PC-9 (cell line): ENCODE data around the gene NHSL1.

Experiments used
- CTCF ChIP-seq: fragments of 200-600 bp; sonication (generic); conservative IDR thresholded peaks from 2 replicates; pipeline ENCODE4 v1.6.1; 2017; ENCODE audit warnings: mixed run types, antibody characterized with exemption, mild to moderate bottlenecking, moderate library complexity
- EZH2 ChIP-seq: fragments of 200-600 bp; sonication (generic); IDR thresholded peaks from 2 replicates; pipeline ENCODE4 v1.8.0; 2017; ENCODE audit warnings: antibody characterized with exemption, low read depth

GRCh38 chr6:138451043-138451442 lies 48.3 kb downstream of the NHSL1 start:
- no peak for TF ChIP-seq CTCF
- no peak for TF ChIP-seq EZH2
